PC-9 (cell line): ENCODE measurements around the gene PIGR.

Experiments used
- CTCF ChIP-seq: fragments of 200-600 bp; sonication (generic); conservative IDR thresholded peaks from 2 replicates; pipeline ENCODE4 v1.6.1; 2017; ENCODE audit warnings: mixed run types, antibody characterized with exemption, mild to moderate bottlenecking, moderate library complexity
- EZH2 ChIP-seq: fragments of 200-600 bp; sonication (generic); IDR thresholded peaks from 2 replicates; pipeline ENCODE4 v1.8.0; 2017; ENCODE audit warnings: antibody characterized with exemption, low read depth

- no peak for TF ChIP-seq CTCF
- TF ChIP-seq EZH2: no peak
Observed at GRCh38 chr1:206965781-206966180, 19.5 kb upstream of the PIGR start.
